Hematopoietic multipotent progenitor cell treated with erythropoietin and hydrocortisone succinate and interleukin-3 and kit ligand, for 15 days (in vitro differentiated cells): ENCODE measurements around the gene UXS1.
A peak's percentile ranks its signal among the peaks of the same experiment; 100 is the strongest.
"Not testable (repeated sequence)": the region's sequence is repeated elsewhere in the genome, so short reads cannot be mapped to it uniquely, and the experiment has no call there.

Source experiments
- DNase-seq: peaks from one replicate; pipeline ENCODE4 v3.0.0-alpha.2; 2015; ENCODE audit warnings: low spot score

Gene UXS1

GRCh38 chr2:106193977-106194778 is at the start of gene UXS1:
Gene UXS1, minus strand, starts transcription at chr2:106194301. Its CDS starts 60 bp downstream, at chr2:106194241.
- peak; percentile 97 for DNase-seq

- not testable (repeated sequence) for DNase-seq
Observed at GRCh38 chr2:106239491-106239890, 45.4 kb upstream of the UXS1 start.

- DNase-seq: not testable (repeated sequence)
Observed at GRCh38 chr2:106235392-106235791, 41.3 kb upstream of the UXS1 start.

- DNase-seq: no peak
Observed at GRCh38 chr2:106233350-106233706, 39.2 kb upstream of the UXS1 start.

- DNase-seq: no peak
Observed at GRCh38 chr2:106232638-106233349, 38.7 kb upstream of the UXS1 start.

GRCh38 chr2:106223347-106223746 is 29.2 kb upstream of the UXS1 start:
- no peak for DNase-seq

- DNase-seq: not testable (repeated sequence)
Observed at GRCh38 chr2:106222057-106222456, 28.0 kb upstream of the UXS1 start.

GRCh38 chr2:106219813-106220212 is 25.7 kb upstream of the UXS1 start:
- DNase-seq: no peak

- not testable (repeated sequence) for DNase-seq
Observed at GRCh38 chr2:106219157-106219556, 25.1 kb upstream of the UXS1 start.

- peak; percentile 34 for DNase-seq
Observed at GRCh38 chr2:106208874-106209273, 14.8 kb upstream of the UXS1 start.

- no peak for DNase-seq
Observed at GRCh38 chr2:106208399-106208798, 14.3 kb upstream of the UXS1 start.

- no peak for DNase-seq
Observed at GRCh38 chr2:106207246-106207645, 13.1 kb upstream of the UXS1 start.

GRCh38 chr2:106205488-106205887 is 11.4 kb upstream of the UXS1 start:
- DNase-seq: no peak

GRCh38 chr2:106204551-106204950 is 10.4 kb upstream of the UXS1 start:
- not testable (repeated sequence) for DNase-seq

GRCh38 chr2:106201661-106202060 is 7.6 kb upstream of the UXS1 start:
- no peak for DNase-seq

GRCh38 chr2:106197878-106198277 is 3.8 kb upstream of the UXS1 start:
- DNase-seq: no peak

GRCh38 chr2:106195981-106196380 is 1.9 kb upstream of the UXS1 start:
- DNase-seq: no peak

- DNase-seq: no peak
Observed at GRCh38 chr2:106195456-106195855, 1.4 kb upstream of the UXS1 start.

GRCh38 chr2:106193690-106193976 is 468 bp downstream of the UXS1 start:
- DNase-seq: no peak

- peak; percentile 29 for DNase-seq
Observed at GRCh38 chr2:106192752-106193689, 1.1 kb downstream of the UXS1 start.

GRCh38 chr2:106191511-106192016 is 2.5 kb downstream of the UXS1 start:
- no peak for DNase-seq

- DNase-seq: no peak
Observed at GRCh38 chr2:106189764-106190468, 4.2 kb downstream of the UXS1 start.
